ENCODE results near the gene SCAF11. TPM values are rescaled to one million over a fixed set of nuclear protein-coding genes. Genes with fewer than 3 reads are reported as not detected.
"Not testable (repeated sequence)": the region's sequence is repeated elsewhere in the genome, so short reads cannot be mapped to it uniquely, and the experiment has no call there.

SCAF11 gene
- total RNA-seq, 2 experiments from 2014 or later: 131 to 134 TPM

- DNase-seq; H3K4me3 Mint-ChIP-seq; H3K27ac Mint-ChIP-seq; POLR2A ChIA-PET; H3K4me1 Mint-ChIP-seq (ENCODE audit: low read depth); ATAC-seq; H3K36me3 Mint-ChIP-seq (ENCODE audit: low read depth); H3K27me3 Mint-ChIP-seq (ENCODE audit: low read depth); CTCF ChIA-PET; H3K9me3 Mint-ChIP-seq (ENCODE audit: insufficient read depth): not testable (repeated sequence)
These were observed 9.7 kb upstream of the SCAF11 start for GRCh38 chr12:46000076-46000475.

DNA sequence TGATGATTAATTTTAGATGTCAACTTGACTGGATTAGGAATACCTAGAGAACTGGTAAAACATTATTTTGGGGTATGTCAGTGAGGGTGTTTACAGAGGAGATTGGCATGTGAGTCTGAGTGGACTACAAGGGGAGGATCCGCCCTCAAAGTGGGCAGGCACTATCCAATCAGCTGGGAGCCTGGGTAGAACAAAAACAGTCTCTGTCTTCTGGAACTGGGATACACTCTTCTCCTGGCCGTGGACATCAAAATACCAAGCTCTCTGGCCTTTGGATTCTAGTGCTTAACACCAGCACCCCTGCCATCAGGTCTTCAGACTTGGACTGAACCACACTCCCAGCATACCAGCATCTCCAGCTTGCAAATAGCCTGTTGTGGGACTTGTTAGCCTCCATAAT, 4.4 kb upstream of the SCAF11 start:
- POLR2A ChIA-PET: interaction anchor here (0.6 kb wide), 1 partner anchor 11 kb away, joined by 4 read pairs; no protein-coding TSS in a partner anchor
- H3K9me3 Mint-ChIP-seq (ENCODE audit: insufficient read depth): no peaks in the 10 kb centered on the region
- peaks cover 8% of the 10 kb centered on the region for H3K36me3 Mint-ChIP-seq (ENCODE audit: low read depth)
- CTCF ChIA-PET: interaction anchor here (1.6 kb wide), 1 partner anchor 77 kb away, joined by 4 read pairs; no protein-coding TSS in a partner anchor
- H3K4me1 Mint-ChIP-seq (ENCODE audit: low read depth): peaks cover 14% of the 10 kb centered on the region
- H3K4me3 Mint-ChIP-seq: no peak overlapping the region
- DNase-seq: no peak
- H3K27ac Mint-ChIP-seq: no peak overlapping the region
- H3K27me3 Mint-ChIP-seq (ENCODE audit: low read depth): peaks cover 9% of the 10 kb centered on the region
- ATAC-seq: no peak

GRCh38 chr12:45991284-45992249, 1.2 kb upstream of the SCAF11 start:
- peak; percentile 80 for DNase-seq
- H3K27ac Mint-ChIP-seq: peak overlapping the region; percentile 99
- CTCF ChIA-PET: interaction anchor here (0.6 to 2.6 kb wide), 18 partner anchors 9 to 992 kb away, joined by 3 to 21 read pairs (median 3); no protein-coding TSS in a partner anchor
- peak; percentile 37 for ATAC-seq
- H3K9me3 Mint-ChIP-seq (ENCODE audit: insufficient read depth): no peaks in the 10 kb centered on the region
- H3K27me3 Mint-ChIP-seq (ENCODE audit: low read depth): peaks cover 6% of the 10 kb centered on the region
- peaks cover 22% of the 10 kb centered on the region for H3K36me3 Mint-ChIP-seq (ENCODE audit: low read depth)
- POLR2A ChIA-PET: interaction anchor here (0.6 to 5.2 kb wide), 18 partner anchors 9 to 557 kb away, joined by 3 to 57 read pairs (median 3); partner anchors contain the start of genes ARID2 and SLC38A1
- peaks cover 37% of the 10 kb centered on the region for H3K4me1 Mint-ChIP-seq (ENCODE audit: low read depth)
- H3K4me3 Mint-ChIP-seq: peak overlapping the region; percentile 95

DNA sequence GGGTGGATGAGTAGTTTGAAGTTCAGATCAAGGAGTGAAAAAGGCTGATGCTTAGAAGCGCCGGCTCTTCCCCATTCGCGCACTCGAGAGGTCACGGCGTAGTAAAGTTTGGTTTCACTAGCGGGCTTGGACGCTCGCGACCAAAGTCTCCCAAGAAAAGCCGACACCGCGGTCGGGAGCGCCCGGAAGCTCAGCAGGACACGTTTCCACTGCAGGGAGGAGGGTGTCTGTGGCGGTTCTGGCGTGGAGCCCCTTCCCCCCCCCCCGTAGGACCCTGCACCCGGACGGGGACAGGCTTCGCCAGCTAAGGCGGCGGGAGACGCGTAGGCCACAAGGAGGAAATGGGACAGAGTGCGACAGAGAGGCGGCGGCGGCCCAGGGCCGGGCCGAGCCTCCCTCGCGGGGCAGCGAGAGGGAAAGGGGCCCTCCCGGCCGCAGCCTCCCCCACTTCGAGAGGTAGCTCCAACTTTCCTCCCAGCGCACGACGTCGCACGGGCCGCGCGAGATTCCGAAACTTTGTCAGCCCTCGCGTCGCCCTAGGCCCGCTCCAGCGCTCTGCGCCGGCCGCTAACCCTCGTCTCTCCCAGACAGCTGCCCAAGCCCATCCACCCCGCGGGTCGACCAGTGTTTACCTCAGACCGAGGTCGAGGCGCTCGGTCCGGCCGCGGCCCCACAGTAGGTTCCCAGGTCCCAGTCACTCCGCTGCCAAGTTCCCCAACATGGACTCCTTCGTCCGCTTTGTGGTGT, 480 bp downstream of the SCAF11 start:
- DNase-seq (peak; percentile 74), ATAC-seq (peak; percentile 32)
- Mint-ChIP-seq H3K36me3 (ENCODE audit: low read depth) (peaks cover 39% of the 10 kb centered on the region), H3K4me3 (peak overlapping the region; percentile 95), H3K27ac (peak overlapping the region; percentile 99), H3K27me3 (ENCODE audit: low read depth) (peaks cover 1% of the 10 kb centered on the region), H3K9me3 (ENCODE audit: insufficient read depth) (peaks cover 4% of the 10 kb centered on the region), H3K4me1 (ENCODE audit: low read depth) (peaks cover 53% of the 10 kb centered on the region)
- CTCF ChIA-PET: interaction anchor here (0.7 to 2.6 kb wide), 8 partner anchors 76 to 769 kb away, joined by 3 to 7 read pairs (median 3); no protein-coding TSS in a partner anchor
- POLR2A ChIA-PET: interaction anchor here (0.6 to 5.2 kb wide), 13 partner anchors 15 to 774 kb away, joined by 3 to 57 read pairs (median 3); partner anchors contain the start of genes ANO6, ARID2 and SLC38A1

DNA sequence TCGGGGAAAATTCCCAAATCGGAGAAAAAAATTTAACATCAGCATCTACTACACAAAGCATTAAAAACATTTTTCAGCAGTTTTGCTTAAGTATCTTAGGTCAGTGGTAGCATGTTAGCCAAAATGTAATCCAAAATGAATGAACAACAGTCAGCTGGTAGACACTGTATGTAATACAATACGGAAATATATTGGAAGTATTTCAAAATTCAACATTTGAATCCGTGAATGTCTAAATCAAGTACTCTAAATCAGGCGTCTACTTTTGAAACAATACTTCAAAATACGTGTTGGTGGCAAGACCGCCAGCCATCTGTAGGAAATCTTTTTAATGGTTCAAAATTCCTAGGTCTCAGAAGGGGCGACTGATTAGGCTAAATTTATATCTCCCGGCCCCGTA, 1.1 kb downstream of the SCAF11 start:
- CTCF ChIA-PET: interaction anchor here (0.7 to 1.6 kb wide), 2 partner anchors 227 kb away, joined by 4 read pairs; no protein-coding TSS in a partner anchor
- H3K27me3 Mint-ChIP-seq (ENCODE audit: low read depth): no peaks in the 10 kb centered on the region

GRCh38 chr12:45988264-45988663, 2.1 kb downstream of the SCAF11 start:
- POLR2A ChIA-PET: no interaction called here
- Mint-ChIP-seq H3K36me3 (ENCODE audit: low read depth) (peaks cover 51% of the 10 kb centered on the region), H3K9me3 (ENCODE audit: insufficient read depth) (peaks cover 4% of the 10 kb centered on the region), H3K4me3 (peak overlapping the region; percentile 95), H3K4me1 (ENCODE audit: low read depth) (peaks cover 64% of the 10 kb centered on the region), H3K27me3 (ENCODE audit: low read depth) (no peaks in the 10 kb centered on the region), H3K27ac (no peak overlapping the region)
- ATAC-seq (no peak), DNase-seq (no peak)
- CTCF ChIA-PET: interaction anchor here (1.6 kb wide), 1 partner anchor 225 kb away, joined by 4 read pairs; no protein-coding TSS in a partner anchor

More for the DNA sequence above, 1.1 kb downstream of the SCAF11 start:
- H3K36me3 Mint-ChIP-seq (ENCODE audit: low read depth): peaks cover 45% of the 10 kb centered on the region
- H3K4me1 Mint-ChIP-seq (ENCODE audit: low read depth): peaks cover 59% of the 10 kb centered on the region
- peaks cover 4% of the 10 kb centered on the region for H3K9me3 Mint-ChIP-seq (ENCODE audit: insufficient read depth)
- ATAC-seq (no peak), DNase-seq (no peak)
- H3K4me3 Mint-ChIP-seq: peak overlapping the region; percentile 95
- H3K27ac Mint-ChIP-seq: peak overlapping the region; percentile 99
- POLR2A ChIA-PET: interaction anchor here (0.6 to 5.2 kb wide), 10 partner anchors 14 to 774 kb away, joined by 3 to 57 read pairs (median 3); partner anchors contain the start of genes ANO6, ARID2 and SLC38A1

GRCh38 chr12:45987340-45987727, 3.0 kb downstream of the SCAF11 start:
- POLR2A ChIA-PET: no interaction called here
- H3K36me3 Mint-ChIP-seq (ENCODE audit: low read depth): peaks cover 58% of the 10 kb centered on the region
- DNase-seq: no peak
- H3K4me1 Mint-ChIP-seq (ENCODE audit: low read depth): peaks cover 64% of the 10 kb centered on the region
- no peak for ATAC-seq
- peak overlapping the region; percentile 13 for H3K4me3 Mint-ChIP-seq
- CTCF ChIA-PET: no interaction called here
- no peaks in the 10 kb centered on the region for H3K27me3 Mint-ChIP-seq (ENCODE audit: low read depth)
- H3K9me3 Mint-ChIP-seq (ENCODE audit: insufficient read depth): peaks cover 4% of the 10 kb centered on the region
- H3K27ac Mint-ChIP-seq: no peak overlapping the region

DNA sequence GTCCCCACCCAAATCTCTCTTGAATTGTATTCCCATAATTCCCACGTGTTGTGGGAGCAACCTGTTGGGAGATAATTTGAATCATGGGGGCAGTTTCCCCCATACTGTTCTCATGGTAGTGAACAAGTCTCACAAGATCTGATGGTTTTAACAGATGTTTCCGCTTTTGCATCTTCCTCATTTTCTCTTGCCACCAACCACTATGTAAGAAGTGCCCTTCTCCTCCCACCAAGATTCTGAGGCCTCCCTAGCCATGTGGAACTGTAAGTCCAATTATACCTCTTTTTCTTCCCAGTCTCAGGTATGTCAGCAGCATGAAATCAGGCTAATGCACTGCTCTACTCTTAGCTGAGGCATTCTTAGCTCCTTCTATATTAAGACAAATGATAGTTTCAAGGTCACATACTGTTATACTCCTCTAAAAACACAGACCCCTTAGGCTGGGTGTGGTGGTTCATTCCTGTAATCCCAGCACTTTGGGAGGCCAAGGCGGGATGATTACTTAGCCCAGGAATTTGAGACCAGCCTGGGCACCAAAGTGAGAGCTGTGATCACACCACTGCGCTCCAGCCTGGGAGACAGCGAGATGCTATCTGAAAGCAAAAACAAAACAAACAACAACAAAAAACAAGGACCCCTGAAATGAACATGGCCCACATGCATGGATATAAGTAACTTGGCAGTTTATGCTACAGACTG, 3.6 kb downstream of the SCAF11 start:
- no peak overlapping the region for H3K4me3 Mint-ChIP-seq
- H3K9me3 Mint-ChIP-seq (ENCODE audit: insufficient read depth): peaks cover 4% of the 10 kb centered on the region
- ChIA-PET CTCF (interaction anchor here (0.7 to 1.7 kb wide), 2 partner anchors 224 to 575 kb away, joined by 3 to 5 read pairs; no protein-coding TSS in a partner anchor), POLR2A (no interaction called here)
- ATAC-seq (no peak), DNase-seq (no peak)
- H3K27me3 Mint-ChIP-seq (ENCODE audit: low read depth): no peaks in the 10 kb centered on the region
- H3K4me1 Mint-ChIP-seq (ENCODE audit: low read depth): peaks cover 59% of the 10 kb centered on the region
- H3K36me3 Mint-ChIP-seq (ENCODE audit: low read depth): peaks cover 61% of the 10 kb centered on the region
- H3K27ac Mint-ChIP-seq: no peak overlapping the region

- H3K9me3 Mint-ChIP-seq (ENCODE audit: insufficient read depth): peaks cover 4% of the 10 kb centered on the region
- H3K27ac Mint-ChIP-seq: no peak overlapping the region
- ChIA-PET POLR2A (interaction anchor here (1.6 kb wide), 1 partner anchor 10 kb away, joined by 3 read pairs; no protein-coding TSS in a partner anchor), CTCF (interaction anchor here (1.5 kb wide), 1 partner anchor 437 kb away, joined by 3 read pairs; no protein-coding TSS in a partner anchor)
- H3K27me3 Mint-ChIP-seq (ENCODE audit: low read depth): no peaks in the 10 kb centered on the region
- ATAC-seq: no peak
- peaks cover 53% of the 10 kb centered on the region for H3K4me1 Mint-ChIP-seq (ENCODE audit: low read depth)
- H3K36me3 Mint-ChIP-seq (ENCODE audit: low read depth): peaks cover 57% of the 10 kb centered on the region
- no peak for DNase-seq
- no peak overlapping the region for H3K4me3 Mint-ChIP-seq
These were observed 9.1 kb downstream of the SCAF11 start for GRCh38 chr12:45981075-45981837.

DNA sequence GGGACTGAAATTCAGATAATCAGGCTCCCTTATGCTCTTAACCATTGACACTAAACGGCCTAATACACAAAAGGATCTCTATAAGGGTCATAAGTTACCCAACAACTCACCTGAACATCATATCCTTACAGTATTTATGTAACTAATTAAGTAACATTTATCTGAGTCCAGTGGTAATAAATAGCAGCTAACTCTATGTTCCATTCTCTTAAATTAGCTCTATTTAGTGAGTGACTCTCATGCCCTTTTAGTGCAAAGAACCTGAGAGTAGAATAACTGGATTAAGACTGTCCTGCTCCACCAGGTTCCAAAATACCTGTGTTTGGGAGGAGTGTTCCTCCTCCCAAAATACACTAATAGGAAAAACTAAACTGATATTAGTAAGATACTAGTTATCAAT, 9.8 kb downstream of the SCAF11 start:
- H3K36me3 Mint-ChIP-seq (ENCODE audit: low read depth): peaks cover 54% of the 10 kb centered on the region
- ChIA-PET CTCF (no interaction called here), POLR2A (no interaction called here)
- DNase-seq: no peak
- H3K4me1 Mint-ChIP-seq (ENCODE audit: low read depth): peaks cover 47% of the 10 kb centered on the region
- H3K4me3 Mint-ChIP-seq: no peak overlapping the region
- peaks cover 4% of the 10 kb centered on the region for H3K9me3 Mint-ChIP-seq (ENCODE audit: insufficient read depth)
- H3K27ac Mint-ChIP-seq: no peak overlapping the region
- no peaks in the 10 kb centered on the region for H3K27me3 Mint-ChIP-seq (ENCODE audit: low read depth)
- no peak for ATAC-seq
